Measurements from ENCODE around the gene VARS2. TPM values are rescaled to one million over a fixed set of nuclear protein-coding genes. Genes with fewer than 3 reads are reported as not detected.
"Not testable (repeated sequence)": the region's sequence is repeated elsewhere in the genome, so short reads cannot be mapped to it uniquely, and the experiment has no call there.

The VARS2 gene
- total RNA-seq, 4 donors from 2014 or later: 12.6 to 22.0 (median 19.2) TPM

DNA sequence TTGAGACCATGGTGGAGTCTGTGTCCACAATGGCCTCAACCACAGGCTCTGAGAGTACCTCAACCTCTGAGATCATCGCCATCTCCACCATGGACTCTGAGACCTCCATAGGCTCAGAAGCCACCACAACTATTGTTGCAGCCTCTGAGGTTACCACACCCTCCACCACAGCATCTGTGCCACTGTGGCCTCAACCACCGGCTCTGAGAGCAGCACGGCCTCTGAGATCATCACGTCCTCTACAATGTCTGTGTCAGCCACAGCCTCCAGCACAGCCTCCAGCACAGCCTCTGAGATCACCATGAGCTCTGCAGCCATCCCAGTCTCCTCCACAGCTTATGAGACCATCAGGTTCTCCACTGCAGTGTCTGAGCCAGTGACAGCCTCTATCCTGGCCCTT lies 50.0 kb downstream of the VARS2 start:
- TF ChIP-seq POLR2AphosphoS5 (IDR thresholded peaks at IDR 0.05): no peak
- TF ChIP-seq, protein P1, sequence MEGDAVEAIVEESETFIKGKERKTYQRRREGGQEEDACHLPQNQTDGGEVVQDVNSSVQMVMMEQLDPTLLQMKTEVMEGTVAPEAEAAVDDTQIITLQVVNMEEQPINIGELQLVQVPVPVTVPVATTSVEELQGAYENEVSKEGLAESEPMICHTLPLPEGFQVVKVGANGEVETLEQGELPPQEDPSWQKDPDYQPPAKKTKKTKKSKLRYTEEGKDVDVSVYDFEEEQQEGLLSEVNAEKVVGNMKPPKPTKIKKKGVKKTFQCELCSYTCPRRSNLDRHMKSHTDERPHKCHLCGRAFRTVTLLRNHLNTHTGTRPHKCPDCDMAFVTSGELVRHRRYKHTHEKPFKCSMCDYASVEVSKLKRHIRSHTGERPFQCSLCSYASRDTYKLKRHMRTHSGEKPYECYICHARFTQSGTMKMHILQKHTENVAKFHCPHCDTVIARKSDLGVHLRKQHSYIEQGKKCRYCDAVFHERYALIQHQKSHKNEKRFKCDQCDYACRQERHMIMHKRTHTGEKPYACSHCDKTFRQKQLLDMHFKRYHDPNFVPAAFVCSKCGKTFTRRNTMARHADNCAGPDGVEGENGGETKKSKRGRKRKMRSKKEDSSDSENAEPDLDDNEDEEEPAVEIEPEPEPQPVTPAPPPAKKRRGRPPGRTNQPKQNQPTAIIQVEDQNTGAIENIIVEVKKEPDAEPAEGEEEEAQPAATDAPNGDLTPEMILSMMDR (IDR thresholded peaks at IDR 0.05): no peak
- TF ChIP-seq EP300 (IDR thresholded peaks at IDR 0.05): no peak
- TF ChIP-seq POLR2A (IDR thresholded peaks at IDR 0.05): no peak
- no peaks in the 10 kb centered on the region for H3K9me3 ChIP-seq
- H3K27ac ChIP-seq: no peak overlapping the region
- H3K36me3 ChIP-seq: no peaks in the 10 kb centered on the region
- WGBS: 60% methylated on average over 4 of the region's 4 CpGs
- no peak overlapping the region for H3K4me3 ChIP-seq
- no peak for DNase-seq (ENCODE audit: low spot score in 2 of 2)
- H3K27me3 ChIP-seq: no peaks in the 10 kb centered on the region
- peaks cover 4% of the 10 kb centered on the region for H3K4me1 ChIP-seq

DNA sequence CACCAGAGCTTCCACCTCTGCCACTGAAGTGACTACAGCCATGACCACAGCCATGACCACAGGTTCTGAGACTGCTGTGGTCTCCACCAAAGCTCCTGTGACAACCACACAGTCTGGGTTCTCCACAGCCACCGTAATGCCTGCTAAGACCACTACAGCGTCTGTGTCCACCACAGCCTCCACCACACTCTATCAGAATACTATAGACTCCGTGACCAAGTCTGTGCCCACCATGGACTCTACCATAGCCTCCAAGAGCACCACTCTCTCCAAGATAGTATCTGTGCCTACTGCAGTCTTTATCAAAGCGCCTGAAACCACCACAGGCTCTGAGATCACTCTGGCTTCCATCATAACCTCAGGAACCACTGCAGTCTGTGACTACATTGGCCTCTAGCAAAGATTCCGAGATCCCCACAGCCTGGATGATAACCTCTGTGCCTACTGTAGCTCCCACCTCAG lies 51.1 kb downstream of the VARS2 start:
- Histone ChIP-seq H3K4me1 (peaks cover 4% of the 10 kb centered on the region), H3K27ac (no peak overlapping the region), H3K36me3 (no peaks in the 10 kb centered on the region), H3K27me3 (no peaks in the 10 kb centered on the region), H3K9me3 (no peaks in the 10 kb centered on the region), H3K4me3 (no peak overlapping the region)
- WGBS: 93% methylated on average over 5 of the region's 5 CpGs
- DNase-seq (ENCODE audit: low spot score in 2 of 2): no peak
- TF ChIP-seq, protein P1 (IDR thresholded peaks at IDR 0.05): no peak
- TF ChIP-seq POLR2AphosphoS5 (IDR thresholded peaks at IDR 0.05) (no peak), EP300 (IDR thresholded peaks at IDR 0.05) (no peak), POLR2A (IDR thresholded peaks at IDR 0.05) (no peak)

DNA sequence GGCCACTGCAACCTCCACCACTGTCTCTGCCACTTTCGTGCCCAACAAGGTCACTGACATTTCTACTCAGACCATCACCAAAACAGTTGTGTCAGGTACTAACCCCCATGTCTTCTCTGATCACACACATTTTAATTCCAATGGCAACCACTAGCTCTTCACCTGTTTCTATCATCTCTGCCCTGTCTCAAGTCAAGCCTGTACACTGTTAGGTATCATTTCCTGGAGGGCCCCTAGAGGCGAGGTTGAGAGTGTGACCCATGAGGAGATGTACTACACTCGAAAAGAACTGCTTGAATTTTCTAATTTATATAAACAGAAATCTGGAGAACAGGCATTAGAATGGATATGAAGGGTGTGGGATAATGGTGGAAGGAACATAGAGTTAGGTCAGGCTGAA lies 52.1 kb downstream of the VARS2 start:
- Histone ChIP-seq H3K4me1 (peaks cover 4% of the 10 kb centered on the region), H3K9me3 (no peaks in the 10 kb centered on the region), H3K27ac (no peak overlapping the region), H3K27me3 (no peaks in the 10 kb centered on the region), H3K36me3 (no peaks in the 10 kb centered on the region), H3K4me3 (no peak overlapping the region)
- WGBS: 85% methylated on average over 3 of the region's 3 CpGs
- TF ChIP-seq POLR2A (IDR thresholded peaks at IDR 0.05) (no peak), POLR2AphosphoS5 (IDR thresholded peaks at IDR 0.05) (no peak)
- DNase-seq (ENCODE audit: low spot score in 2 of 2): no peak

DNA sequence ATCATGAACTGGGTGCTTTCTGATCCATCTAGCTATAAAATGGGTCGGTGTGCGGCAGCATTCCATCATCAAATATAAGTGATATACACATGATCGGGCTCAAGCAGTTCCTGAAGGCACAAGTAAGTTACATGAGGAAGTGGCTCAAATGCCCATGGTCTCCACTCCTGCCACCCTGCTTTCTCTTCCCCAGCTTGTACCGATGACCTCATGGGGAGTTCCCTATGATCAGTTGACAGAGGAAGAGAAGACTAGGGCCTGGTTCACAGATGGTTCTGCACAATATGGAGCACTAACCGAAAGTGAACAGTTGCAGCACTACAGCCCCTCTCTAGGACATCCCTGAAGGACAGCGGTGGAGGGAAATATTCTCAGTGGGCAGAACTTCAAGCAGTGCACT lies 55.1 kb downstream of the VARS2 start:
- H3K27ac ChIP-seq; H3K9me3 ChIP-seq; DNase-seq (ENCODE audit: low spot score in 2 of 2); H3K4me1 ChIP-seq; H3K36me3 ChIP-seq; H3K27me3 ChIP-seq; H3K4me3 ChIP-seq: not testable (repeated sequence)
- WGBS: 82% methylated on average over 6 of the region's 6 CpGs

DNA sequence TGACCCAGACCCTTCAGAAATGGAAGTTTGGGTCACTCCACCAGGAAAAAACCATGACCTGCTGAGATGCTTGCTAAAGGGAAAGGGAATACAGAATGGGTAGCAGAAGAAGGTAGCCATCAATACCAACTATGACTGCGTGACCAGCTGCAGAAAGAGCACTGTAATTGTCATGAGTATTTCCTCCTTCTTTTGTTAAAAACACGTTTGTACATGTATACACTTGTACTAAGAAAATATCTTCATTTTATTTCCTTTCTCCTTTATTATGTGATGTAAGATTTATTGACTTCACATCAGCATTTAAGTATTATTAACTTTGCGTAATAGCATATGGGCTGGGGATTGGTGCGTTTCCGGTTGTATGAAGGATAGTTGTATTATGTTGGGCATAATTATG lies 56.9 kb downstream of the VARS2 start:
- Histone ChIP-seq H3K27ac (no peak overlapping the region), H3K36me3 (no peaks in the 10 kb centered on the region), H3K27me3 (no peaks in the 10 kb centered on the region), H3K4me1 (no peaks in the 10 kb centered on the region), H3K9me3 (no peaks in the 10 kb centered on the region), H3K4me3 (no peak overlapping the region)
- no peak for TF ChIP-seq POLR2A (IDR thresholded peaks at IDR 0.05)
- TF ChIP-seq, protein P1 (IDR thresholded peaks at IDR 0.05): no peak
- TF ChIP-seq POLR2AphosphoS5 (IDR thresholded peaks at IDR 0.05): no peak
- no peak for TF ChIP-seq EP300 (IDR thresholded peaks at IDR 0.05)
- 83% methylated on average over 5 of the region's 5 CpGs for WGBS
- DNase-seq (ENCODE audit: low spot score in 2 of 2): no peak

DNA sequence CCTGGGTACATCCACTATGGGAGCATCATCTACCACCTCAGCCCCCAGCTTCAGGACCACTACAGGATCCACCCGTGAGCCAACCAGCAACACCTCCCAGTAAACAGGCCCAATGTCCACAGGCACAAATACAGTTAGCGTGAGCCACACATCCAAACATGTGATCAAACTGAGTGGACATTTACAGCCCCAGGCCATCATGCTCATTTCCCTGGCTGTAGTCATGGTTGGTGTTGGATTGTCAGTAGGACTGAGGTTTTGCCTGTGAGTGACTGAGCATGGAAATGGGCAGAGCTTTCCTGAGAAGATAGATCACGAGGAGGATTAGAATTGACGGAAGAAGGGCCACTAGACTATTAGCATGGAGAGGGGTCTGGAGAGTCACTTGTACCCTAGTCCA lies 58.8 kb downstream of the VARS2 start:
- H3K36me3 ChIP-seq: no peaks in the 10 kb centered on the region
- H3K9me3 ChIP-seq: no peaks in the 10 kb centered on the region
- TF ChIP-seq EP300 (IDR thresholded peaks at IDR 0.05): no peak
- TF ChIP-seq POLR2AphosphoS5 (IDR thresholded peaks at IDR 0.05): no peak
- TF ChIP-seq POLR2A (IDR thresholded peaks at IDR 0.05): no peak
- TF ChIP-seq, protein P1 (IDR thresholded peaks at IDR 0.05): no peak
- no peaks in the 10 kb centered on the region for H3K27me3 ChIP-seq
- no peak overlapping the region for H3K4me3 ChIP-seq
- no peak overlapping the region for H3K27ac ChIP-seq
- no peak for DNase-seq (ENCODE audit: low spot score in 2 of 2)
- H3K4me1 ChIP-seq: no peaks in the 10 kb centered on the region
- 93% methylated on average over 4 of the region's 4 CpGs for WGBS
